OCI-LY1 (cell line): ENCODE measurements around the gene OSBPL3.

Experiments
- EZH2 ChIP-seq: fragments of 200-600 bp; sonication (generic), shearing (Covaris generic); IDR thresholded peaks from 2 replicates; pipeline ENCODE4 v1.8.0; 2017; ENCODE audit warnings: borderline replicate concordance, mixed run types, mild to moderate bottlenecking, antibody characterized with exemption, low read length, moderate library complexity, mixed read lengths
- TF ChIP-seq, protein P1 (sequence below): fragments of 200-600 bp; sonication (generic), shearing (Covaris generic); IDR thresholded peaks from 2 replicates; pipeline ENCODE4 v1.5.1; 2017; ENCODE audit warnings: mild to moderate bottlenecking, antibody characterized with exemption, low read length, moderate library complexity, mixed read lengths

DNA sequence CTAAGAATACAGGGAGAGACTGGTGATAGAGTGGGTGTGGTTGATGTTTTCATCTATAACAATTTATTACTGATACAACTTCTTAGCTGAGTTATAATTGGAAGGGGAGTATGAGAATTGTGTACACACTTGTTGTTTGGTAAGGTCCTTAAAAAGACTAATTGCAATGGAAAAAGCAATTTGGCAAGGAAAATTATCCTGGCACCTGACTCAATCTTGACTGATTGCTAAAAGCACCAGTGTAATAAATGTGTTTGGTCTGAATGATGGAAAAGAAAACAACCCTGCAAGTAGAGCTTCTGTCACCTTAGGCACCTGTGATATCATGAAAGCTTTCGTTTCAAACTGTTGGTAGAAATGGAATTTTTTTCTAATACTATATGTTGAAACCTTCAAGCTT is 216.0 kb downstream of the OSBPL3 start:
- TF ChIP-seq, protein P1, sequence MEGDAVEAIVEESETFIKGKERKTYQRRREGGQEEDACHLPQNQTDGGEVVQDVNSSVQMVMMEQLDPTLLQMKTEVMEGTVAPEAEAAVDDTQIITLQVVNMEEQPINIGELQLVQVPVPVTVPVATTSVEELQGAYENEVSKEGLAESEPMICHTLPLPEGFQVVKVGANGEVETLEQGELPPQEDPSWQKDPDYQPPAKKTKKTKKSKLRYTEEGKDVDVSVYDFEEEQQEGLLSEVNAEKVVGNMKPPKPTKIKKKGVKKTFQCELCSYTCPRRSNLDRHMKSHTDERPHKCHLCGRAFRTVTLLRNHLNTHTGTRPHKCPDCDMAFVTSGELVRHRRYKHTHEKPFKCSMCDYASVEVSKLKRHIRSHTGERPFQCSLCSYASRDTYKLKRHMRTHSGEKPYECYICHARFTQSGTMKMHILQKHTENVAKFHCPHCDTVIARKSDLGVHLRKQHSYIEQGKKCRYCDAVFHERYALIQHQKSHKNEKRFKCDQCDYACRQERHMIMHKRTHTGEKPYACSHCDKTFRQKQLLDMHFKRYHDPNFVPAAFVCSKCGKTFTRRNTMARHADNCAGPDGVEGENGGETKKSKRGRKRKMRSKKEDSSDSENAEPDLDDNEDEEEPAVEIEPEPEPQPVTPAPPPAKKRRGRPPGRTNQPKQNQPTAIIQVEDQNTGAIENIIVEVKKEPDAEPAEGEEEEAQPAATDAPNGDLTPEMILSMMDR = no peak
- no peak for TF ChIP-seq EZH2
